Measurements from ENCODE around the gene NPLOC4. TPM values are rescaled to one million over a fixed set of nuclear protein-coding genes. Genes with fewer than 3 reads are reported as not detected.

Gene NPLOC4
- total and polyA plus RNA-seq, 2 of the 13 experiments (the other 11 are each of a cell fraction or from before 2014, with no cell fraction given), result 57.0 to 97.0 TPM

- TF ChIP-seq ZFP36 (IDR thresholded peaks at IDR 0.05; ENCODE audit: borderline replicate concordance, low read depth, low read length, partially characterized antibody) (no peak), ZBTB8A (CRISPR knock-in tag; IDR thresholded peaks at IDR 0.05; ENCODE audit: borderline replicate concordance, low read depth) (no peak), ZNF772 (CRISPR knock-in tag; IDR thresholded peaks at IDR 0.05) (no peak), RORA (CRISPR knock-in tag; IDR thresholded peaks at IDR 0.05) (no peak), PHF5A (CRISPR knock-in tag; IDR thresholded peaks at IDR 0.05; ENCODE audit: low read depth, unreplicated experiment) (no peak), HMG20B (CRISPR knock-in tag; conservative IDR thresholded peaks at IDR 0.05) (no peak), ATF3 (CRISPR knock-in tag; IDR thresholded peaks at IDR 0.05) (no peak), KDM2A (CRISPR knock-in tag; IDR thresholded peaks at IDR 0.05; ENCODE audit: borderline replicate concordance, low read depth) (peak; percentile 46; the same call in 1 of the 2 replicates), KDM5B (CRISPR knock-in tag; IDR thresholded peaks at IDR 0.05; ENCODE audit: borderline replicate concordance) (no peak), ONECUT2 (CRISPR knock-in tag; IDR thresholded peaks at IDR 0.05) (no peak), ZNF282 (IDR thresholded peaks at IDR 0.05; ENCODE audit: partially characterized antibody) (no peak), TIGD3 (CRISPR knock-in tag; IDR thresholded peaks at IDR 0.05; ENCODE audit: borderline replicate concordance) (no peak), ZNF567 (CRISPR knock-in tag; IDR thresholded peaks at IDR 0.05; ENCODE audit: borderline replicate concordance) (no peak), YEATS2 (CRISPR knock-in tag; IDR thresholded peaks at IDR 0.05; ENCODE audit: borderline replicate concordance) (no peak), FIP1L1 (IDR thresholded peaks at IDR 0.05; ENCODE audit: borderline replicate concordance, insufficient read depth, low read depth, low read length) (no peak), ZNF644 (CRISPR knock-in tag; IDR thresholded peaks at IDR 0.05; ENCODE audit: low read depth) (no peak), IRX3 (CRISPR knock-in tag; IDR thresholded peaks at IDR 0.05; ENCODE audit: borderline replicate concordance, low read depth) (no peak), PHF8 (CRISPR knock-in tag; IDR thresholded peaks at IDR 0.05) (no peak), MAFG (CRISPR knock-in tag; IDR thresholded peaks at IDR 0.05) (no peak), HNF1A (IDR thresholded peaks at IDR 0.05; ENCODE audit: low read depth) (no peak), HNF1A (CRISPR knock-in tag; IDR thresholded peaks at IDR 0.05; ENCODE audit: borderline replicate concordance) (no peak), HOXD1 (CRISPR knock-in tag; IDR thresholded peaks at IDR 0.05) (peak; percentile 98), ZNF432 (CRISPR knock-in tag; IDR thresholded peaks at IDR 0.05; ENCODE audit: borderline replicate concordance) (no peak)
- TF ChIP-seq, protein P1, sequence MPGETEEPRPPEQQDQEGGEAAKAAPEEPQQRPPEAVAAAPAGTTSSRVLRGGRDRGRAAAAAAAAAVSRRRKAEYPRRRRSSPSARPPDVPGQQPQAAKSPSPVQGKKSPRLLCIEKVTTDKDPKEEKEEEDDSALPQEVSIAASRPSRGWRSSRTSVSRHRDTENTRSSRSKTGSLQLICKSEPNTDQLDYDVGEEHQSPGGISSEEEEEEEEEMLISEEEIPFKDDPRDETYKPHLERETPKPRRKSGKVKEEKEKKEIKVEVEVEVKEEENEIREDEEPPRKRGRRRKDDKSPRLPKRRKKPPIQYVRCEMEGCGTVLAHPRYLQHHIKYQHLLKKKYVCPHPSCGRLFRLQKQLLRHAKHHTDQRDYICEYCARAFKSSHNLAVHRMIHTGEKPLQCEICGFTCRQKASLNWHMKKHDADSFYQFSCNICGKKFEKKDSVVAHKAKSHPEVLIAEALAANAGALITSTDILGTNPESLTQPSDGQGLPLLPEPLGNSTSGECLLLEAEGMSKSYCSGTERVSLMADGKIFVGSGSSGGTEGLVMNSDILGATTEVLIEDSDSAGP (CRISPR knock-in tag; IDR thresholded peaks at IDR 0.05; ENCODE audit: borderline replicate concordance), result peak; percentile 61; the same call in 1 of the 2 replicates
Observed at GRCh38 chr17:81576621-81577277, 60.2 kb downstream of the NPLOC4 start (continued).

Data from HepG2 (cell line).